Naive B cell (primary cell): ENCODE data around the gene SGCD. TPM values are rescaled to one million over a fixed set of nuclear protein-coding genes. Genes with fewer than 3 reads are reported as not detected.
A peak's percentile ranks its signal among the peaks of the same experiment; 100 is the strongest.

Source experiments
- ATAC-seq, 2 donors: fragments of 150-1000 bp; cut with Tn5 transposase; 2 replicates each; pipeline ENCODE4 v1.10.0; 2021; ENCODE audit warnings: low read depth in 2 of 2, mild to moderate bottlenecking in 2 of 2, moderate library complexity in 2 of 2
- DNase-seq: peaks from one replicate; pipeline ENCODE4 v3.0.0; 2022
- H3K27ac Mint-ChIP-seq, 6 donors: one replicate each; pipeline ENCODE4 v1.8.0; 2020 to 2022; ENCODE audit warnings: mild to moderate bottlenecking in 6 of 6, mixed read lengths in 6 of 6, moderate library complexity in 5 of 6, inconsistent platforms in 2 of 6
- H3K27me3 Mint-ChIP-seq, 3 donors: one replicate each; pipeline ENCODE4 v1.8.0; 2021 to 2022; ENCODE audit warnings: mixed read lengths in 3 of 3, mild to moderate bottlenecking in 1 of 3
- H3K36me3 Mint-ChIP-seq, 2 donors: one replicate each; pipeline ENCODE4 v1.8.0; 2020 to 2022; ENCODE audit warnings: mixed read lengths in 2 of 2, inconsistent platforms in 1 of 2, mild to moderate bottlenecking in 1 of 2
- H3K4me1 Mint-ChIP-seq, 3 donors: one replicate each; pipeline ENCODE4 v1.8.0; 2020 to 2022; ENCODE audit warnings: mixed read lengths in 3 of 3, inconsistent platforms in 1 of 3, mild to moderate bottlenecking in 1 of 3, moderate library complexity in 1 of 3
- H3K4me3 Mint-ChIP-seq, 8 donors: one replicate each; pipeline ENCODE4 v1.8.0; 2020 to 2022; ENCODE audit warnings: mild to moderate bottlenecking in 8 of 8, mixed read lengths in 8 of 8, moderate library complexity in 8 of 8, inconsistent platforms in 2 of 8
- H3K9me3 Mint-ChIP-seq, 7 donors: one replicate each; pipeline ENCODE4 v1.8.0; 2020 to 2022; ENCODE audit warnings: mixed read lengths in 7 of 7, mild to moderate bottlenecking in 5 of 7, inconsistent platforms in 2 of 7, moderate library complexity in 1 of 7
- polyA plus RNA-seq, 6 donors: library from polyadenylated mRNA; unstranded; fragments of 300-500 nt; fragmentation: Illumina TruSeq; gene quantifications; one replicate each; pipeline ENCODE4 v1.2.3, GENCODE V29; 2021; ENCODE audit warnings: low read depth in 6 of 6

The SGCD gene
- polyA plus RNA-seq = not detected

GRCh38 chr5:156326718-156327259, at the start of gene SGCD:
SGCD (plus strand) TSS chr5:156327164.
- no peaks in the 10 kb centered on the region for H3K36me3 Mint-ChIP-seq
- DNase-seq = no peak
- no peak within 1 kb of the TSS for H3K4me3 Mint-ChIP-seq
- peaks cover 0 to 5% (median 0%) of the 10 kb centered on the region in 7 donors for H3K9me3 Mint-ChIP-seq
- H3K27ac Mint-ChIP-seq = peak within 1 kb of the TSS in 1 of 6 donors; percentile 51
- ATAC-seq = no peak
- peaks cover 0 to 8% (median 4%) of the 10 kb centered on the region in 3 donors for H3K27me3 Mint-ChIP-seq
- no peaks in the 10 kb centered on the region for H3K4me1 Mint-ChIP-seq

GRCh38 chr5:156277290-156277689, 49.7 kb upstream of the SGCD start:
- no peak for DNase-seq
- Mint-ChIP-seq H3K9me3 (no peaks in the 10 kb centered on the region), H3K4me1 (no peaks in the 10 kb centered on the region), H3K27me3 (no peaks in the 10 kb centered on the region), H3K36me3 (no peaks in the 10 kb centered on the region), H3K27ac (no peak overlapping the region), H3K4me3 (no peak overlapping the region)
- ATAC-seq = no peak

- Mint-ChIP-seq H3K27me3 (no peaks in the 10 kb centered on the region), H3K27ac (no peak overlapping the region), H3K4me3 (no peak overlapping the region), H3K4me1 (no peaks in the 10 kb centered on the region), H3K9me3 (peaks cover 0 to 5% (median 2%) of the 10 kb centered on the region in 7 donors), H3K36me3 (no peaks in the 10 kb centered on the region)
- ATAC-seq (no peak), DNase-seq (no peak)
These were observed 31.5 kb upstream of the SGCD start for GRCh38 chr5:156295431-156295830.

- H3K4me1 Mint-ChIP-seq = no peaks in the 10 kb centered on the region
- DNase-seq (no peak), ATAC-seq (no peak)
- no peak overlapping the region for H3K4me3 Mint-ChIP-seq
- peaks cover 0 to 4% (median 0%) of the 10 kb centered on the region in 3 donors for H3K27me3 Mint-ChIP-seq
- H3K36me3 Mint-ChIP-seq = peaks cover 4 to 7% of the 10 kb centered on the region in 2 donors
- H3K9me3 Mint-ChIP-seq = peaks cover 2 to 36% (median 10%) of the 10 kb centered on the region in 7 donors
- no peak overlapping the region for H3K27ac Mint-ChIP-seq
These were observed 16.8 kb upstream of the SGCD start for GRCh38 chr5:156310115-156310514.

DNA sequence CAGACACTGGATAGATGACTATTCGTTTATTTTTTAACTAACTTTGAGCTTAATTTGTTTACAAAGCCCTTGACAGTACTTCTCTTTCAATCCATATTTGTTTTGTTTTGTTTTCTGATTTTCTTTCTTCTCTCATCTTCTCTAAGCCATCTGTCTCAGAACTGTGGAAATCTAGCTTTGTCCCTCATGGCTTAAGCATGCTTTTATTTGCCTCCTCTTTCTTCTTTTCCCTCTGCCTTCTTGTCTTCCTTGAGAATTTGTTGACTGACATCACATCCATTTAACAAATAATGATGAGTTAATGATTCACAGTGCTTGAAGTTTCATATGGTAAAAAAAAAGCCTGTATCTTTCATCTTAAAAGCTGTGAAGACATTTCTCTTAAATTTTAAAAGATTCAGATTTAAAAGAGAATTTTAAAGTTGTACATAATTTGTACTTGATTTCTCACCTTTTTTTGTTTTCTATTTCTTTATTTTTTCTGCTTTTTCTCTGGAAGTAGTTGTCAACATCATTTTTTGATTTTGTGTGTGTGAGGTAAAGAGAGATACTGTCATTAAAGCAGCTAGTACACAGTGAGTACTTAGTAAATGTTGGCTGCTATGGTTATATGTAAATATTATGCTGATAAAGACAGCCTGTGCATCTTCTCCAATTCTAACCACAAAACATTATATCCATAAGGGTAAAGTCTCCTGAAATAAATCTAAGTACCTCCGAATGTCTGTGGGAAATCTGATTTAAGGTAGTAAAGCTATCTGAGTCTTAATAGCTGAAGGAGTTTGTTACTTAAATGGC, 13.9 kb upstream of the SGCD start:
- ATAC-seq = no peak
- no peaks in the 10 kb centered on the region for H3K4me1 Mint-ChIP-seq
- H3K9me3 Mint-ChIP-seq = peaks cover 0 to 15% (median 4%) of the 10 kb centered on the region in 7 donors
- H3K4me3 Mint-ChIP-seq = no peak overlapping the region
- DNase-seq = no peak
- peaks cover 3 to 4% of the 10 kb centered on the region in 2 donors for H3K36me3 Mint-ChIP-seq
- no peak overlapping the region for H3K27ac Mint-ChIP-seq
- peaks cover 0 to 4% (median 0%) of the 10 kb centered on the region in 3 donors for H3K27me3 Mint-ChIP-seq

- Mint-ChIP-seq H3K4me3 (no peak overlapping the region), H3K9me3 (peaks cover 0 to 7% (median 3%) of the 10 kb centered on the region in 7 donors), H3K36me3 (peaks cover 0 to 4% of the 10 kb centered on the region in 2 donors), H3K27me3 (peaks cover 0 to 4% (median 0%) of the 10 kb centered on the region in 3 donors), H3K4me1 (no peaks in the 10 kb centered on the region), H3K27ac (no peak overlapping the region)
- DNase-seq = no peak
- ATAC-seq = no peak
These were observed 12.5 kb upstream of the SGCD start for GRCh38 chr5:156314416-156314815.

DNA sequence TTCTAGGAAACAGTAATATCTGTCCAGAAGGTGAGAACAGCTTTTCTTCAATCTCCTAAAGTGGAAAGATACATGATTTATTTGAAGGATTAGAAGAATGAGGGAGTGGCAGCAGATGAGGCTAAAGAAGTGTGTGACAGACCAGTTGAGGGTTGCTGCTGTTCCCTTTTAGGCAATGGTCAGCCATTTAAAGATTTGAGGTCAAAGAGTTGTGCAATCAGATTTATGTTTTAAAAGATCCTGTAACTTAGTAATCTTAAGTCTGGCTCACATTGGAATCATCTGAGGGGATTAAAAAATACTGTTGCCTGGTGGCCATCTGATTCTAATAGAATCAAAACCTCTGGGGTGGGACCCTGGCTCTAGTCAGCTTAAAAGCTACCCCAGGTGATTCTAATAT, 4.3 kb upstream of the SGCD start:
- peaks cover 0 to 6% (median 0%) of the 10 kb centered on the region in 7 donors for H3K9me3 Mint-ChIP-seq
- H3K36me3 Mint-ChIP-seq = no peaks in the 10 kb centered on the region
- no peak for DNase-seq
- no peak overlapping the region for H3K4me3 Mint-ChIP-seq
- ATAC-seq = no peak
- H3K27ac Mint-ChIP-seq = no peak overlapping the region
- H3K27me3 Mint-ChIP-seq = peaks cover 0 to 8% (median 0%) of the 10 kb centered on the region in 3 donors
- no peaks in the 10 kb centered on the region for H3K4me1 Mint-ChIP-seq

DNA sequence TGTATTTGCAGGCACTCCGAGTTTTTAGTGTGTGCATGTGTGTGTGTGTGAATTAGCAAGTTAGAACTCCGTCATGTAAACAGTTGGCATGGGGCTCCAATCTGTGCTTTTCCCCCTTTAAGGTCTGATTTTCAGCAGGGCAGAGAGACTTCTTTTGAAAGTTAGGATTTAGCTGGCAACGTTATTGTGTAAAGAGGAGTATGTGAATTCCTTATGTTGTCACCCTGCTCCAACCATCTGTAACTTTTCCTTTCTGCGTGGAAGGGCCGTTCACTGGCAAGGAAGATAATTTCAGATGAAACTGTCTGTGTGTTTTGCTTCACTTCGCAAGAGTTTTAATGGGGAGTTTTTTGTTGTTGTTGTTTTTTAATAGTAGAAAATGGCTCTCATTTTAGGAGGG, 332 bp downstream of the SGCD start:
- DNase-seq (no peak), ATAC-seq (no peak)
- Mint-ChIP-seq H3K27ac (no peak overlapping the region), H3K27me3 (peaks cover 0 to 8% (median 4%) of the 10 kb centered on the region in 3 donors), H3K4me1 (no peaks in the 10 kb centered on the region), H3K4me3 (no peak overlapping the region), H3K9me3 (peaks cover 0 to 5% (median 0%) of the 10 kb centered on the region in 7 donors), H3K36me3 (no peaks in the 10 kb centered on the region)

- Mint-ChIP-seq H3K4me3 (no peak overlapping the region), H3K27me3 (peaks cover 0 to 8% (median 4%) of the 10 kb centered on the region in 3 donors), H3K27ac (no peak overlapping the region), H3K9me3 (peaks cover 0 to 5% (median 0%) of the 10 kb centered on the region in 7 donors), H3K4me1 (no peaks in the 10 kb centered on the region), H3K36me3 (no peaks in the 10 kb centered on the region)
- DNase-seq = no peak
- no peak for ATAC-seq
These were observed 1.2 kb downstream of the SGCD start for GRCh38 chr5:156328161-156328560.

DNA sequence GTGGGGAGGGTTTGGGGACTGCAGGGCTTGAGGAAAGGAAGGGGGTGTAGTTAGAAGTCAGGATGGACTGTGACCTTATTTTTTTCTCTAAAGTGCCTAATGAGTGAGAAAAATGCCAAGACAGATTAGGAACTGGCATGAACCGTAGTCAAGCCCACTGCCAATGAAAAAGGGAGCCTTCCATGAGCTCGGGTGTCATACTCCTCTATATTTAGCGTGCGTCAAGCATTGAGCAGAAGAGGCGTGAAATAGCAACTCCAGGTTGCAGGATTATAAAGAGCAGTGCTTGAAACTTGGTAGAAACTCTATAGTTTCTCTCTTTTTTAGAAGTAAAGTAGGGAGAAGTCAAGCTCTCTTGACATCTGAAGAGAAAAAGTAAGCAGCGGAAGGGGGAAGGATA, 1.8 kb downstream of the SGCD start:
- peaks cover 0 to 5% (median 0%) of the 10 kb centered on the region in 7 donors for H3K9me3 Mint-ChIP-seq
- no peak overlapping the region for H3K4me3 Mint-ChIP-seq
- no peak overlapping the region for H3K27ac Mint-ChIP-seq
- H3K4me1 Mint-ChIP-seq = no peaks in the 10 kb centered on the region
- no peak for ATAC-seq
- no peak for DNase-seq
- no peaks in the 10 kb centered on the region for H3K36me3 Mint-ChIP-seq
- H3K27me3 Mint-ChIP-seq = peaks cover 0 to 8% (median 4%) of the 10 kb centered on the region in 3 donors

DNA sequence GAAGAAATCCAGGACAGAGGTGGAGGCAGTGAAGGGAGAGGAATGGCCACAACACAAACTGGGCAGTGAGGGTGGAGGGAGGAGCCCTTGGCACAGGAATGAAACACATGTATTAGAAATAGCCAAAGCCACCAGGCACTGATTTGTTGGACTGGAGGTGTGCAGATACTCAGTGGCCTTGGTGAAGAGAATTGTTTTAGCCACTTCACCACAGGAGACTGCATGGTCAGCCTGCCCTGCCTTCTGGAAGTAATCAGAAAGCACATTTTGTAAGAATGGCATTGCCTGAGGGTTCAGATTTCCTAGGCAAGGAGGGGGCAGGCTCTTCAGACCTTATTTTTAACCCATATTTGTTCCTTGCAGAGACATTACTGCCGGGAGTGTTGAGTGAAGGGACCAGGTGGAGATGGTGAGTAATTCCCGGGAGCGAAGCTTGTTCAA, 2.2 kb downstream of the SGCD start:
- Mint-ChIP-seq H3K4me1 (no peaks in the 10 kb centered on the region), H3K27ac (no peak overlapping the region), H3K27me3 (peaks cover 0 to 8% (median 4%) of the 10 kb centered on the region in 3 donors), H3K9me3 (peaks cover 0 to 5% (median 0%) of the 10 kb centered on the region in 7 donors), H3K4me3 (no peak overlapping the region), H3K36me3 (no peaks in the 10 kb centered on the region)
- ATAC-seq (no peak), DNase-seq (no peak)

DNA sequence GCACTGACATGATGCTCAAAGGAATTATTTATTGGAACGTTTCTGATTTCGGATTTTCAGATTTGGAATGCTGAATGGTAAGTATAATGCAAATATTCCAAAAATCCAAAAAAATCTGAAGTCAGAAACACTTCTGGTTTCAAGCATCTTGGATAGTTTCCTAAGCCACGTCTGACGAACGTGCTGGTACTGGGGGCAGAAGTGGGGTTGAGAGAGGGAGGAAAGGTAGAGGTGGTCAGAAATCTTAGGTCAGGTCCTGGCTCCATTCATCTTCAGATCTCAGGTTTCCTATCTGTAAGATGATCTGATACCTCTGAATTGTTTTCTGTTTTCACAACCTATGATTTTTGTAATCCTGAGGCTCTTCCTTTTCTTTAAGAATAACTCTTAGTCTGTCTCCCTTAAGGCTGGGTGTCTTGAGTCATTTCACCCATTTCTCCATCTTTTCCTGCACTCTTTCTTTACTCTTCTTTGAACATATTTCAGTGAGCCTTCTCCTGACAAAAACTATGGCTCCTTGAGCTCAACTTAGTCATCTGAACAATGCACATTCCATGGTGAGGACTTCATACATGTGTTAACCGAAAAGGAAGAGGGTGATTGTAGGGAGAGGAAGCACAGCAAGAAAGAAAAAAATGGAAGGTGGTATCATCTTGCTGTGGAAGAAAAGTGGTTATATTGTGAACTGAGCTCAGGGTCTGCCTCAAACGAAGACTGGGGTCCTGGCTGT, 3.3 kb downstream of the SGCD start:
- ATAC-seq = no peak
- no peak overlapping the region for H3K4me3 Mint-ChIP-seq
- no peak for DNase-seq
- H3K36me3 Mint-ChIP-seq = no peaks in the 10 kb centered on the region
- no peaks in the 10 kb centered on the region for H3K4me1 Mint-ChIP-seq
- no peak overlapping the region for H3K27ac Mint-ChIP-seq
- H3K27me3 Mint-ChIP-seq = peaks cover 0 to 9% (median 4%) of the 10 kb centered on the region in 3 donors
- H3K9me3 Mint-ChIP-seq = peaks cover 0 to 5% (median 0%) of the 10 kb centered on the region in 7 donors

GRCh38 chr5:156331181-156331580, 4.2 kb downstream of the SGCD start:
- DNase-seq = no peak
- peaks cover 4 to 16% (median 5%) of the 10 kb centered on the region in 3 donors for H3K27me3 Mint-ChIP-seq
- no peaks in the 10 kb centered on the region for H3K4me1 Mint-ChIP-seq
- H3K9me3 Mint-ChIP-seq = peaks cover 0 to 11% (median 0%) of the 10 kb centered on the region in 7 donors
- no peaks in the 10 kb centered on the region for H3K36me3 Mint-ChIP-seq
- H3K27ac Mint-ChIP-seq = no peak overlapping the region
- no peak overlapping the region for H3K4me3 Mint-ChIP-seq
- no peak for ATAC-seq
